Measurements from ENCODE around the gene ZNF121.

ZNF121 gene

DNA sequence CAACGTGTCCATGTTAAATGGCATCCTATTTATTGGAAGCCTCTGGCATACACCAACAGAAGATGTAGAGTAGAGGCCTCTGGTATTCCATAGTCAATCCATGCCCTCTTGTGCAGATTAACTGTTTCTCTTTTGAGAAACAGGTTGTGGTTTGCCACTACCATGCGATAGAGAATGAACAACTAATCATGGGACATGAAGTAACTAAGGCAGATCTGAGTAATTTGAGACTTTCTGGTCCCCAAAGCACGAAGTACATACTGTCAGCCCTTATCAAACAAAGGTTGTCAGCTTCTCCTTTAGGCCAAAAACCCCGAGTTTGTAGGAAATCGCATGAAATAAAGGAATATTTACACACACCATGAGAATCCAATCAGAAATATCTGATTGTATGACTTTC is 3.6 kb downstream of the ZNF121 start:
- Histone ChIP-seq H3K4me1 (ENCODE audit: control insufficient read depth in 2 of 2, insufficient read depth in 1 of 2, low read depth in 1 of 2, low read length in 2 of 2) (no peaks in the 10 kb centered on the region), H2BK12ac (ENCODE audit: low read length) (no peak overlapping the region), H2BK120ac (ENCODE audit: low read depth, low read length) (no peak overlapping the region), H4K8ac (ENCODE audit: low read depth, low read length) (no peak overlapping the region), H3K36me3 (replicated peaks in 1 of 2; ENCODE audit: control insufficient read depth in 2 of 2, insufficient read depth in 2 of 2, low read length in 2 of 2) (peaks cover 21 to 61% of the 10 kb centered on the region in 2 donors), H2AK5ac (ENCODE audit: low read depth, low read length) (no peak overlapping the region), H3K27me3 (ENCODE audit: control insufficient read depth in 3 of 3, insufficient read depth in 3 of 3, low read depth in 1 of 3, low read length in 3 of 3) (no peaks in the 10 kb centered on the region), H3K23ac (ENCODE audit: low read depth, low read length, poor library complexity) (no peak overlapping the region), H2AFZ (ENCODE audit: low read length) (no peak overlapping the region), H2BK15ac (ENCODE audit: low read length) (no peak overlapping the region), H2BK5ac (ENCODE audit: low read length) (no peak overlapping the region), H3K18ac (ENCODE audit: low read length) (no peak overlapping the region), H3K4ac (ENCODE audit: low read length) (no peak overlapping the region), H3K79me1 (ENCODE audit: low read depth, low read length) (peaks cover 5% of the 10 kb centered on the region), H4K91ac (ENCODE audit: low read depth, low read length, poor library complexity) (no peak overlapping the region), H3K9me3 (replicated peaks in 1 of 2; ENCODE audit: control insufficient read depth in 2 of 2, insufficient read depth in 1 of 2, low read depth in 1 of 2, low read length in 2 of 2) (peaks cover 25 to 75% of the 10 kb centered on the region in 2 donors), H3K27ac (replicated peaks; ENCODE audit: low read length) (no peak overlapping the region), H3K14ac (ENCODE audit: low read length) (no peak overlapping the region), H3K9ac (ENCODE audit: low read depth, low read length, poor library complexity) (no peak overlapping the region), H3K4me2 (ENCODE audit: insufficient read depth, low read length, poor library complexity, severe bottlenecking) (no peak overlapping the region), H3K4me3 (ENCODE audit: low read length in 2 of 2) (no peak overlapping the region)
- DNase-seq (ENCODE audit: low spot score) = no peak
- no CpG with 5 or more reads among the region's 5 CpGs for WGBS, 2 donors (ENCODE audit: extremely low coverage in 2 of 2, insufficient read length in 2 of 2, insufficient replicate concordance in 1 of 2)

DNA sequence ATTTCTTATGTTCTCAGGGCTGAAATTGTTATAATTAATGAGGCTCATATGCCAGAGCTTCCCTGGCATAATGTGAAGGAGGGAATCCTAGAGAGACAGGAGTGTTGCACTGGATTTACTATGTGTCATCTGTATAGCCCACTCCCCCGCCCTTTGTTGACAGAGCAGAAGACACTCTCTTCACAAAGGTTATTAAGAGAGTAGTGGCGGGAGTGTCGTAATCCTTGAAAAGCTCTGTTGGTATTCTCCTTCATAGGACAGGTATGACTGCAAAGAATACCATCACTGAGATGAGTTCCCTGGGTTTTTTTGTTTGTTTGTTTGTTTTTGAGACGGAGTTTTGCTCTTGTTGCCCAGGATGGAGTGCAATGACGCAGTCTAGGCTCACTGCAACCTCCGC is 14.0 kb downstream of the ZNF121 start:
- Histone ChIP-seq H2BK5ac (ENCODE audit: low read length) (no peak overlapping the region), H4K91ac (ENCODE audit: low read depth, low read length, poor library complexity) (no peak overlapping the region), H3K4ac (ENCODE audit: low read length) (no peak overlapping the region), H4K8ac (ENCODE audit: low read depth, low read length) (no peak overlapping the region), H3K14ac (ENCODE audit: low read length) (no peak overlapping the region), H2AK5ac (ENCODE audit: low read depth, low read length) (no peak overlapping the region), H3K79me1 (ENCODE audit: low read depth, low read length) (peaks cover 15% of the 10 kb centered on the region), H3K4me3 (ENCODE audit: low read length in 2 of 2) (no peak overlapping the region), H3K27me3 (ENCODE audit: control insufficient read depth in 3 of 3, insufficient read depth in 3 of 3, low read depth in 1 of 3, low read length in 3 of 3) (peaks cover 0 to 2% (median 0%) of the 10 kb centered on the region in 3 experiments), H2AFZ (ENCODE audit: low read length) (no peak overlapping the region), H2BK120ac (ENCODE audit: low read depth, low read length) (no peak overlapping the region), H3K23ac (ENCODE audit: low read depth, low read length, poor library complexity) (no peak overlapping the region), H3K4me1 (ENCODE audit: control insufficient read depth in 2 of 2, insufficient read depth in 1 of 2, low read depth in 1 of 2, low read length in 2 of 2) (no peaks in the 10 kb centered on the region), H2BK15ac (ENCODE audit: low read length) (no peak overlapping the region), H3K36me3 (replicated peaks in 1 of 2; ENCODE audit: control insufficient read depth in 2 of 2, insufficient read depth in 2 of 2, low read length in 2 of 2) (peaks cover 38 to 91% of the 10 kb centered on the region in 2 donors), H2BK12ac (ENCODE audit: low read length) (no peak overlapping the region), H3K9me3 (replicated peaks in 1 of 2; ENCODE audit: control insufficient read depth in 2 of 2, insufficient read depth in 1 of 2, low read depth in 1 of 2, low read length in 2 of 2) (peaks cover 59 to 99% of the 10 kb centered on the region in 2 donors), H3K9ac (ENCODE audit: low read depth, low read length, poor library complexity) (no peak overlapping the region), H3K18ac (ENCODE audit: low read length) (no peak overlapping the region), H3K4me2 (ENCODE audit: insufficient read depth, low read length, poor library complexity, severe bottlenecking) (no peak overlapping the region), H3K27ac (replicated peaks; ENCODE audit: low read length) (no peak overlapping the region)
- DNase-seq (ENCODE audit: low spot score) = no peak
- WGBS, 2 donors (ENCODE audit: extremely low coverage in 2 of 2, insufficient read length in 2 of 2, insufficient replicate concordance in 1 of 2) = no CpG with 5 or more reads among the region's 6 CpGs

DNA sequence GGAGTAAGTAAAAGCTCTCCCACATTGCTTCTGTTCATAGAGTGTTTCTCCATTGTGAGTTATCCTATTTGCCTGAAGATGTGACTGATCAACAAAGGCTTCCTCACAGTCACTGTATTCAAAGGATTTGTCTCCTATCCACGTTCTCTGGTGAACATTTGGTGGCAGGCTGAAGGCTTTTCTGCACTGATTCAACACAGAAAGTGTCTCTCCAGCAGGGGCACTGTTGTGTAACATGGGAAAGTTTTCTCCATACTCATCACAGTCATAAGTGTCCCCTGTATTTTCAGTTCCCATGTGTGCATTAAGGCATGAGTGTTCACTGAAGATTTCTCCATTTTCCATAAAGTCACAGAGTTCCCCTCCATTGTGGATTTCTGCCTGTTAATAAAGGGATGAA is 17.6 kb downstream of the ZNF121 start:
- DNase-seq (ENCODE audit: low spot score) = no peak
- H3K79me1 ChIP-seq (ENCODE audit: low read depth, low read length) = peaks cover 8% of the 10 kb centered on the region
- no peak overlapping the region for H2BK5ac ChIP-seq (ENCODE audit: low read length)
- H3K14ac ChIP-seq (ENCODE audit: low read length) = no peak overlapping the region
- H3K4ac ChIP-seq (ENCODE audit: low read length) = no peak overlapping the region
- H2AK5ac ChIP-seq (ENCODE audit: low read depth, low read length) = no peak overlapping the region
- H3K4me2 ChIP-seq (ENCODE audit: insufficient read depth, low read length, poor library complexity, severe bottlenecking) = no peak overlapping the region
- no peak overlapping the region for H4K8ac ChIP-seq (ENCODE audit: low read depth, low read length)
- H3K4me1 ChIP-seq (ENCODE audit: control insufficient read depth in 2 of 2, insufficient read depth in 1 of 2, low read depth in 1 of 2, low read length in 2 of 2) = no peaks in the 10 kb centered on the region
- no peak overlapping the region for H3K23ac ChIP-seq (ENCODE audit: low read depth, low read length, poor library complexity)
- H2BK12ac ChIP-seq (ENCODE audit: low read length) = no peak overlapping the region
- H3K9me3 ChIP-seq (replicated peaks in 1 of 2; ENCODE audit: control insufficient read depth in 2 of 2, insufficient read depth in 1 of 2, low read depth in 1 of 2, low read length in 2 of 2) = peaks cover 67 to 100% of the 10 kb centered on the region in 2 donors
- no peak overlapping the region for H3K27ac ChIP-seq (replicated peaks; ENCODE audit: low read length)
- no peak overlapping the region for H2AFZ ChIP-seq (ENCODE audit: low read length)
- H3K4me3 ChIP-seq (ENCODE audit: low read length in 2 of 2) = no peak overlapping the region
- H3K18ac ChIP-seq (ENCODE audit: low read length) = no peak overlapping the region
- no peak overlapping the region for H4K91ac ChIP-seq (ENCODE audit: low read depth, low read length, poor library complexity)
- no CpG with 5 or more reads among the region's 1 CpG for WGBS, 2 donors (ENCODE audit: extremely low coverage in 2 of 2, insufficient read length in 2 of 2, insufficient replicate concordance in 1 of 2)
- H3K27me3 ChIP-seq (ENCODE audit: control insufficient read depth in 3 of 3, insufficient read depth in 3 of 3, low read depth in 1 of 3, low read length in 3 of 3) = no peaks in the 10 kb centered on the region
- no peak overlapping the region for H2BK120ac ChIP-seq (ENCODE audit: low read depth, low read length)
- no peak overlapping the region for H2BK15ac ChIP-seq (ENCODE audit: low read length)
- no peak overlapping the region for H3K9ac ChIP-seq (ENCODE audit: low read depth, low read length, poor library complexity)
- peaks cover 52 to 99% of the 10 kb centered on the region in 2 donors for H3K36me3 ChIP-seq (replicated peaks in 1 of 2; ENCODE audit: control insufficient read depth in 2 of 2, insufficient read depth in 2 of 2, low read length in 2 of 2)

DNA sequence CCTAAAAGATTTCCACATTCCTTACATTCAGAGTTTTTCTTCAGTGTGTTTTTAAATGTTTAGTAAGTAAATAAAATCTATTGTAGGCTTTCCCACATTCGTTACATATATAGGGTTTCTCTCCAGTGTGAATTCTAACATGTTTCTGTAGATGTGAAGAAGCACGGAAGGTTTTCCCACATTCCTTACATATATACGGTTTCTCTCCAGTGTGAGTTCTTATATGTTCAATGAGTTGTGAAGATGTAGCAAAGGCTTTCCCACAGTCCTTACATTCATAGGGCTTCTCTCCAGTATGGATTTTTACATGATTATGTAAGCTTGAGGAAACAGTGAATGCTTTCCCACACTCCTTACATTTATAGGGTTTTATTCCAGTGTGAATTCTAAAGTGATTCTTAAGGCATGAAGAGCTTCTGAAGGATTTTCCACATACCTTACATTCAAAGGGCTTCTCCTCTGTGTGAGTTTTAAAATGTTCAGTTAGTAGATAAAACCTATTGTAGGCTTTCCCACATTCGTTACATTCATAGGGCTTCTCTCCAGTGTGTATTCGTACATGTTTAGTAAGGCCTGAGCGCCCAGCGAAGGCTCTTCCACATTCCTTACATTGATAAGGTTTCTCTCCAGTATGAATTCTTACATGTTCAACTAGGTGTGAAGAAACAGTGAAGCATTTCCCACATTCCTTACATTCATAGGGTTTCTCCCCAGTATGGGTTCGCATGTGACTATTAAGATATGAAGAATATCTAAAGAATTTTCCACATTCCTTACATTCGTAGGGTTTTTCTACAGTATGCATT is 18.2 kb downstream of the ZNF121 start:
- Histone ChIP-seq H2BK12ac (ENCODE audit: low read length) (no peak overlapping the region), H2BK15ac (ENCODE audit: low read length) (no peak overlapping the region), H4K91ac (ENCODE audit: low read depth, low read length, poor library complexity) (no peak overlapping the region), H2AFZ (ENCODE audit: low read length) (no peak overlapping the region), H3K4me1 (ENCODE audit: control insufficient read depth in 2 of 2, insufficient read depth in 1 of 2, low read depth in 1 of 2, low read length in 2 of 2) (no peaks in the 10 kb centered on the region), H3K9me3 (replicated peaks in 1 of 2; ENCODE audit: control insufficient read depth in 2 of 2, insufficient read depth in 1 of 2, low read depth in 1 of 2, low read length in 2 of 2) (peaks cover 66 to 100% of the 10 kb centered on the region in 2 donors), H3K4me2 (ENCODE audit: insufficient read depth, low read length, poor library complexity, severe bottlenecking) (no peak overlapping the region), H3K27ac (replicated peaks; ENCODE audit: low read length) (no peak overlapping the region), H3K23ac (ENCODE audit: low read depth, low read length, poor library complexity) (no peak overlapping the region), H2BK5ac (ENCODE audit: low read length) (no peak overlapping the region), H3K27me3 (ENCODE audit: control insufficient read depth in 3 of 3, insufficient read depth in 3 of 3, low read depth in 1 of 3, low read length in 3 of 3) (no peaks in the 10 kb centered on the region), H3K9ac (ENCODE audit: low read depth, low read length, poor library complexity) (no peak overlapping the region), H3K14ac (ENCODE audit: low read length) (no peak overlapping the region), H3K4ac (ENCODE audit: low read length) (no peak overlapping the region), H3K36me3 (replicated peaks in 1 of 2; ENCODE audit: control insufficient read depth in 2 of 2, insufficient read depth in 2 of 2, low read length in 2 of 2) (peaks cover 56 to 99% of the 10 kb centered on the region in 2 donors), H2AK5ac (ENCODE audit: low read depth, low read length) (no peak overlapping the region), H2BK120ac (ENCODE audit: low read depth, low read length) (no peak overlapping the region), H4K8ac (ENCODE audit: low read depth, low read length) (no peak overlapping the region), H3K4me3 (ENCODE audit: low read length in 2 of 2) (no peak overlapping the region), H3K79me1 (ENCODE audit: low read depth, low read length) (peaks cover 9% of the 10 kb centered on the region), H3K18ac (ENCODE audit: low read length) (no peak overlapping the region)
- WGBS, 2 donors (ENCODE audit: extremely low coverage in 2 of 2, insufficient read length in 2 of 2, insufficient replicate concordance in 1 of 2) = no CpG with 5 or more reads among the region's 9 CpGs
- no peak for DNase-seq (ENCODE audit: low spot score)

Data from neuronal stem cell (in vitro differentiated cells).